PFSK-1 (cell line): ENCODE measurements around the gene EVL.

Source experiments
- FOXP2 ChIP-seq: optimal IDR thresholded peaks from 2 replicates; pipeline ENCODE3; 2011; ENCODE audit warnings: borderline replicate concordance, control low read depth, inconsistent platforms; ENCODE audit not compliant: insufficient read depth; ENCODE audit errors: extremely low read length, extremely low read depth
- POLR2AphosphoS5 ChIP-seq: IDR thresholded peaks from 2 replicates; pipeline ENCODE4 v1.6.1; 2012; ENCODE audit warnings: low read depth, mild to moderate bottlenecking, control low read depth, low read length, moderate library complexity
- SIN3A ChIP-seq: IDR thresholded peaks from 2 replicates; pipeline ENCODE4 v1.6.1; 2012; ENCODE audit warnings: mild to moderate bottlenecking, low read length, moderate library complexity, borderline replicate concordance; ENCODE audit not compliant: insufficient read depth
- TAF1 ChIP-seq: IDR thresholded peaks from 2 replicates; pipeline ENCODE4 v1.6.1; 2012; ENCODE audit warnings: low read length, control low read depth, borderline replicate concordance; ENCODE audit not compliant: insufficient read depth
- TF ChIP-seq, protein P1 (sequence below), 2 experiments: IDR thresholded peaks; 2 replicates each; pipeline versions ENCODE4 v1.6.1 to v1.8.0; 2011 to 2012; ENCODE audit warnings: low read depth in 2 of 2, low read length in 2 of 2, control low read depth in 1 of 2, inconsistent platforms in 1 of 2, mild to moderate bottlenecking in 1 of 2, moderate library complexity in 1 of 2; ENCODE audit not compliant: insufficient read depth in 1 of 2

Gene EVL

DNA sequence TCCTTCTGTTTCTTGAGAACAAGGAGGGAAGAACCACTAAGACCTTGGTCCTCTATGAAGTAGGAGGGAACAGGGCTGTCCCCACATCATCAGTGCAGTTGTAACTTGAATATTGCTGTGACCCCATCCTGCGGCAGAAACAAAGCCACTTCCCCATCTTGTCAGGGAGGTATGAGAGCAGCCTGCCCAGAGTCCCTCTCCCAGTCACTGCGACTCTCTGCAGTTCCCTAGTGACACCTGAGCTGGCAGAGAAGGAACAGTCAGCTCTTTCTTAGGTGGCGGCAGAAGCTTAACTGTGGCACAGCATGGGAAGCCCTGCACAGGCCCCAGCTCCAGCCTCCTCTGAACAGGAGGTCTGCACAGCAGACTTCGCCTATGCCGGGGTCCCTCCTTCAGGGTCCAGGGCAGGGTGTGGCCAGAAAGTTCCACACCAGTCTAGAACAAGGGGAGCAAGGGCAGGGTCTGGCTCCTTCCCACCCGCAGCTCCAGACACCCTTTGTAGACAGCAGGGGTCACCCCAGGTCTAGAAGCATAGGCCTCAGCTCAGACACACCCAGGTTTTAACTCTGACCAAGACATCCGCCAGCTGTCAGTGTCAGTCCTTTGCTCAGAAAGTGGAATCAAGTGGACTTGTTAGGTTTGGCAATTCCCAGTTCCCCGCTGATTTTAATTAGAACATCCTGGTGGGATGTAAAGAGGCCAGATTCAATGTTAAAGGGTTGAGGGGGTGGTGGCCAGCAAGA is 57.4 kb downstream of the EVL start:
- TF ChIP-seq TAF1 (no peak), POLR2AphosphoS5 (no peak), SIN3A (no peak), FOXP2 (no peak)
- TF ChIP-seq, protein P1, sequence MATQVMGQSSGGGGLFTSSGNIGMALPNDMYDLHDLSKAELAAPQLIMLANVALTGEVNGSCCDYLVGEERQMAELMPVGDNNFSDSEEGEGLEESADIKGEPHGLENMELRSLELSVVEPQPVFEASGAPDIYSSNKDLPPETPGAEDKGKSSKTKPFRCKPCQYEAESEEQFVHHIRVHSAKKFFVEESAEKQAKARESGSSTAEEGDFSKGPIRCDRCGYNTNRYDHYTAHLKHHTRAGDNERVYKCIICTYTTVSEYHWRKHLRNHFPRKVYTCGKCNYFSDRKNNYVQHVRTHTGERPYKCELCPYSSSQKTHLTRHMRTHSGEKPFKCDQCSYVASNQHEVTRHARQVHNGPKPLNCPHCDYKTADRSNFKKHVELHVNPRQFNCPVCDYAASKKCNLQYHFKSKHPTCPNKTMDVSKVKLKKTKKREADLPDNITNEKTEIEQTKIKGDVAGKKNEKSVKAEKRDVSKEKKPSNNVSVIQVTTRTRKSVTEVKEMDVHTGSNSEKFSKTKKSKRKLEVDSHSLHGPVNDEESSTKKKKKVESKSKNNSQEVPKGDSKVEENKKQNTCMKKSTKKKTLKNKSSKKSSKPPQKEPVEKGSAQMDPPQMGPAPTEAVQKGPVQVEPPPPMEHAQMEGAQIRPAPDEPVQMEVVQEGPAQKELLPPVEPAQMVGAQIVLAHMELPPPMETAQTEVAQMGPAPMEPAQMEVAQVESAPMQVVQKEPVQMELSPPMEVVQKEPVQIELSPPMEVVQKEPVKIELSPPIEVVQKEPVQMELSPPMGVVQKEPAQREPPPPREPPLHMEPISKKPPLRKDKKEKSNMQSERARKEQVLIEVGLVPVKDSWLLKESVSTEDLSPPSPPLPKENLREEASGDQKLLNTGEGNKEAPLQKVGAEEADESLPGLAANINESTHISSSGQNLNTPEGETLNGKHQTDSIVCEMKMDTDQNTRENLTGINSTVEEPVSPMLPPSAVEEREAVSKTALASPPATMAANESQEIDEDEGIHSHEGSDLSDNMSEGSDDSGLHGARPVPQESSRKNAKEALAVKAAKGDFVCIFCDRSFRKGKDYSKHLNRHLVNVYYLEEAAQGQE (IDR thresholded peaks at IDR 0.05; ENCODE audit: insufficient read depth in 1 of 2, low read depth in 2 of 2, low read length in 2 of 2): no peak

DNA sequence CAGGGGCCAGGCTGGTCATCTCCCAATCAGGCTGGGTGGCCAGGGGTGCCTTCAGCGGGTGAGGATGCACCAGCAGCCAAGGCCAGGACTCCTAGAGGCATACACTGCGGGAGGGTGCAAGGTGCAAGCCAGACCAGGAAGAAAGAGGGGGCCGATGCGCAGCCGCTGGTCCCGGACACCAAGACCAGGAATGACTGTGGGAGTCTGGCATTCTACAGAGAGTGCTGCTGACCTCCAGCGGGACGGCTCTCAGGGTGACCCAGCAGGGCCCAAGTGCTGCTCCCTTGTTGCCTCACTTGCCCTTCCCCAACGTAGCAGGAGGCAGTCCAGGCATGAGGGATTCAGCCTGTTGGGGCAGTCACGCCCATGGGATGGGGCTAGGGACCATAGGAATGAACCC is 58.4 kb downstream of the EVL start:
- TF ChIP-seq TAF1 (no peak), POLR2AphosphoS5 (no peak), FOXP2 (no peak), SIN3A (no peak)
- TF ChIP-seq, protein P1 (IDR thresholded peaks at IDR 0.05; ENCODE audit: insufficient read depth in 1 of 2, low read depth in 2 of 2, low read length in 2 of 2): no peak

DNA sequence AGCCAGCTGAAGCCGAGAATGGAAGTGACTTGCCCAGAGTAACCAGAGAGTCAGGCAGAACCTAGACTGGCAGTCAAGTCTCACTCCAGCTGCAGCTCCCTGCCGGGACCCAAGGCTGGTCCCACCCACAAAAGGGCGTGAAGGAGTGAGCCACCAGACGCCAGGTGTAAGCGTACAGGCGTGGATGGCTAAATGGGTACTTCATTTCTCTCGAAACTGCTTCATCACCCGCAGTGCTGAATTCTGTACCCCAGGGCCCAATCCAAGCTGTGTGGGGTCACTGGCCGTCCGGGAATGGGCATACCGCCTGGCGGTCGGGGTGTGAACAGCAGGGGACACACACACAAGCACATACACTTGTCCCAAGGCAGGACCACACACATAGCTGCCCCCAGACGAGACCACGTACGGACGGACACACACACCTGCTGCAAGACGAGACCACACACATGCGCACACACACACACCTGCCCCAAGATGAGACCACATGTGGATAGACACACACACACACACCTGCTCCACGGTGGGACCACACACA is 59.4 kb downstream of the EVL start:
- no peak for TF ChIP-seq POLR2AphosphoS5
- TF ChIP-seq FOXP2: no peak
- TF ChIP-seq, protein P1 (IDR thresholded peaks at IDR 0.05; ENCODE audit: insufficient read depth in 1 of 2, low read depth in 2 of 2, low read length in 2 of 2): no peak
- no peak for TF ChIP-seq SIN3A
- no peak for TF ChIP-seq TAF1

DNA sequence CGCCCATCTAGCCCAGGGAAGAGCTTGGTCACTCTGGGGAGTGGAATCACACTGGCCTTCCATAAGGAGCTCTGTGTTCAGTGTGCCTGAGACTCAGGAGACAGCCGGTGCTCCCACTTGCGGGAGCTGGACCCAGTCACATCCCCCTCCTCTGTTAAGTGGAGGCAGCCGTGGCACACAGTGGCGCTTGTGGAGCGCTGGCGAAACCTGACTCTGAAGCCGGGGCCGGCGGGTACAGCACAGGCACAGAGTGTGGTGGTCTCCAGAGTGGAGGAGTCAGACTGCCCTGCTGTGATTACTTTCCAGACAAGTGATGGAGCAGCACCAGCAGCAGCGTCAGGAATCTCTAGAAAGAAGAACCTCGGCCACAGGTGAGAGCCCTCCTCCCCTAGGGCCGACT is 61.2 kb downstream of the EVL start:
- TF ChIP-seq, protein P1 (IDR thresholded peaks at IDR 0.05; ENCODE audit: insufficient read depth in 1 of 2, low read depth in 2 of 2, low read length in 2 of 2): no peak
- TF ChIP-seq SIN3A: no peak
- TF ChIP-seq FOXP2: no peak
- TF ChIP-seq POLR2AphosphoS5: no peak
- no peak for TF ChIP-seq TAF1
